Measurements from ENCODE around the gene RADX.
A peak's percentile ranks its signal among the peaks of the same experiment; 100 is the strongest.
"Not testable (repeated sequence)": the region's sequence is repeated elsewhere in the genome, so short reads cannot be mapped to it uniquely, and the experiment has no call there.

The RADX gene

GRCh38 chrX:106611679-106612392 is at the start of gene RADX:
TSS of gene RADX (plus strand) at chrX:106611978. CDS start at chrX:106612081, 103 bp downstream.
- DNase-seq = peak; percentile 93
- in situ Hi-C loops (cut with MboI; ENCODE audit: low pct_unique_long_range_greater_than_20kb, low sequenced_read_pairs) = no loop called here

- in situ Hi-C loops (cut with MboI; ENCODE audit: low pct_unique_long_range_greater_than_20kb, low sequenced_read_pairs) = no loop called here
- DNase-seq = no peak
These were observed 46.8 kb upstream of the RADX start for GRCh38 chrX:106564986-106565385.

- in situ Hi-C loops (cut with MboI; ENCODE audit: low pct_unique_long_range_greater_than_20kb, low sequenced_read_pairs) = no loop called here
- DNase-seq = no peak
These were observed 45.4 kb upstream of the RADX start for GRCh38 chrX:106566362-106566761.

GRCh38 chrX:106581856-106582255 is 29.9 kb upstream of the RADX start:
- in situ Hi-C loops (cut with MboI; ENCODE audit: low pct_unique_long_range_greater_than_20kb, low sequenced_read_pairs) = no loop called here
- DNase-seq = no peak

- in situ Hi-C loops (cut with MboI; ENCODE audit: low pct_unique_long_range_greater_than_20kb, low sequenced_read_pairs) = no loop called here
- DNase-seq = no peak
These were observed 26.3 kb upstream of the RADX start for GRCh38 chrX:106585478-106585877.

- DNase-seq = no peak
- in situ Hi-C loops (cut with MboI; ENCODE audit: low pct_unique_long_range_greater_than_20kb, low sequenced_read_pairs) = no loop called here
These were observed 23.0 kb upstream of the RADX start for GRCh38 chrX:106588801-106589200.

- in situ Hi-C loops (cut with MboI; ENCODE audit: low pct_unique_long_range_greater_than_20kb, low sequenced_read_pairs) = no loop called here
- DNase-seq = no peak
These were observed 12.4 kb upstream of the RADX start for GRCh38 chrX:106599411-106599810.

GRCh38 chrX:106606571-106606970 is 5.2 kb upstream of the RADX start:
- in situ Hi-C loops (cut with MboI; ENCODE audit: low pct_unique_long_range_greater_than_20kb, low sequenced_read_pairs) = no loop called here

GRCh38 chrX:106608016-106608415 is 3.8 kb upstream of the RADX start:
- in situ Hi-C loops (cut with MboI; ENCODE audit: low pct_unique_long_range_greater_than_20kb, low sequenced_read_pairs) = no loop called here
- no peak for DNase-seq

More at GRCh38 chrX:106606571-106606970, 5.2 kb upstream of the RADX start:
- DNase-seq = no peak

GRCh38 chrX:106611317-106611678 is 480 bp upstream of the RADX start:
- DNase-seq = no peak
- in situ Hi-C loops (cut with MboI; ENCODE audit: low pct_unique_long_range_greater_than_20kb, low sequenced_read_pairs) = no loop called here

GRCh38 chrX:106612393-106612763 is 600 bp downstream of the RADX start:
- in situ Hi-C loops (cut with MboI; ENCODE audit: low pct_unique_long_range_greater_than_20kb, low sequenced_read_pairs) = no loop called here
- peak; percentile 49 for DNase-seq

- in situ Hi-C loops (cut with MboI; ENCODE audit: low pct_unique_long_range_greater_than_20kb, low sequenced_read_pairs) = no loop called here
- peak; percentile 14 for DNase-seq
These were observed 1.5 kb downstream of the RADX start for GRCh38 chrX:106613277-106613676.

GRCh38 chrX:106615041-106615440 is 3.3 kb downstream of the RADX start:
- in situ Hi-C loops (cut with MboI; ENCODE audit: low pct_unique_long_range_greater_than_20kb, low sequenced_read_pairs) = no loop called here
- DNase-seq = no peak

- in situ Hi-C loops (cut with MboI; ENCODE audit: low pct_unique_long_range_greater_than_20kb, low sequenced_read_pairs) = no loop called here
- peak; percentile 25 for DNase-seq
These were observed 8.0 kb downstream of the RADX start for GRCh38 chrX:106619797-106620196.

GRCh38 chrX:106621836-106622235 is 10.1 kb downstream of the RADX start:
- in situ Hi-C loops (cut with MboI; ENCODE audit: low pct_unique_long_range_greater_than_20kb, low sequenced_read_pairs) = no loop called here
- DNase-seq = no peak

- in situ Hi-C loops (cut with MboI; ENCODE audit: low pct_unique_long_range_greater_than_20kb, low sequenced_read_pairs) = no loop called here
- no peak for DNase-seq
These were observed 15.0 kb downstream of the RADX start for GRCh38 chrX:106626789-106627188.

- in situ Hi-C loops (cut with MboI; ENCODE audit: low pct_unique_long_range_greater_than_20kb, low sequenced_read_pairs) = no loop called here
- DNase-seq = no peak
These were observed 19.8 kb downstream of the RADX start for GRCh38 chrX:106631615-106632014.

GRCh38 chrX:106649523-106650428 is 38.0 kb downstream of the RADX start:
- no peak for DNase-seq
- in situ Hi-C loops (cut with MboI; ENCODE audit: low pct_unique_long_range_greater_than_20kb, low sequenced_read_pairs) = no loop called here

- in situ Hi-C loops (cut with MboI; ENCODE audit: low pct_unique_long_range_greater_than_20kb, low sequenced_read_pairs); DNase-seq: not testable (repeated sequence)
These were observed 41.8 kb downstream of the RADX start for GRCh38 chrX:106653625-106654024.

- no peak for DNase-seq
- in situ Hi-C loops (cut with MboI; ENCODE audit: low pct_unique_long_range_greater_than_20kb, low sequenced_read_pairs) = no loop called here
These were observed 58.9 kb downstream of the RADX start for GRCh38 chrX:106670631-106671030.
